ENCODE measurements around the gene GAL3ST2. TPM values are rescaled to one million over a fixed set of nuclear protein-coding genes. Genes with fewer than 3 reads are reported as not detected.

Gene GAL3ST2
- total and polyA plus RNA-seq, 2 of the 8 experiments (the other 6 are each of a cell fraction or from before 2014, with no cell fraction given), result not detected

- no peak for TF ChIP-seq ATF3 (IDR thresholded peaks at IDR 0.05; ENCODE audit: insufficient read depth, low read depth, low read length)
- no peak for TF ChIP-seq EP300 (IDR thresholded peaks at IDR 0.05; ENCODE audit: borderline replicate concordance in 1 of 2, low read depth in 2 of 2, low read length in 2 of 2)
- TF ChIP-seq SRF (IDR thresholded peaks at IDR 0.05; ENCODE audit: low read depth, low read length), result no peak
- no peak for TF ChIP-seq RNF2 (IDR thresholded peaks at IDR 0.05; ENCODE audit: borderline replicate concordance, low read depth, low read length, missing control alignments, poor library complexity, severe bottlenecking)
- TF ChIP-seq PHF8 (conservative IDR thresholded peaks at IDR 0.05; ENCODE audit: low read depth, low read length), result no peak
- TF ChIP-seq EGR1 (IDR thresholded peaks at IDR 0.05; ENCODE audit: borderline replicate concordance, low read depth, low read length), result no peak
Observed at GRCh38 chr2:241730671-241731293, 45.8 kb upstream of the GAL3ST2 start (continued).

All from H1 (cell line).